ENCODE measurements around the gene LPCAT1.
"Not testable (repeated sequence)": the region's sequence is repeated elsewhere in the genome, so short reads cannot be mapped to it uniquely, and the experiment has no call there.

DNA sequence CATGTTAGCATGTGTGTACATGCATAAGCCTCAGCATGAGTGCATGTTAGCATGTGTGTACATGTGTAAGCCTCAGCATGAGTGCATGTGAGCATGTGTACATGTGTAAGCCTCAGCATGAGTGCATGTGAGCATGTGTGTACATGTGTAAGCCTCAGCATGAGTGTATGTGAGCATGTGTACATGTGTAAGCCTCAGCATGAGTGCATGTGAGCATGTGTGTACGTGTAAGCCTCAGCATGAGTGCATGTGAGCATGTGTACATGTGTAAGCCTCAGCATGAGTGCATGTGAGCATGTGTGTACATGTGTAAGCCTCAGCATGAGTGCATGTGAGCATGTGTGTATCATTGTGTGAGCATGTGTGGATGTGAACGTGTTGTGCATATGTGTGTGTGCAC, 64.3 kb downstream of the LPCAT1 start:
- TF ChIP-seq, protein P1, sequence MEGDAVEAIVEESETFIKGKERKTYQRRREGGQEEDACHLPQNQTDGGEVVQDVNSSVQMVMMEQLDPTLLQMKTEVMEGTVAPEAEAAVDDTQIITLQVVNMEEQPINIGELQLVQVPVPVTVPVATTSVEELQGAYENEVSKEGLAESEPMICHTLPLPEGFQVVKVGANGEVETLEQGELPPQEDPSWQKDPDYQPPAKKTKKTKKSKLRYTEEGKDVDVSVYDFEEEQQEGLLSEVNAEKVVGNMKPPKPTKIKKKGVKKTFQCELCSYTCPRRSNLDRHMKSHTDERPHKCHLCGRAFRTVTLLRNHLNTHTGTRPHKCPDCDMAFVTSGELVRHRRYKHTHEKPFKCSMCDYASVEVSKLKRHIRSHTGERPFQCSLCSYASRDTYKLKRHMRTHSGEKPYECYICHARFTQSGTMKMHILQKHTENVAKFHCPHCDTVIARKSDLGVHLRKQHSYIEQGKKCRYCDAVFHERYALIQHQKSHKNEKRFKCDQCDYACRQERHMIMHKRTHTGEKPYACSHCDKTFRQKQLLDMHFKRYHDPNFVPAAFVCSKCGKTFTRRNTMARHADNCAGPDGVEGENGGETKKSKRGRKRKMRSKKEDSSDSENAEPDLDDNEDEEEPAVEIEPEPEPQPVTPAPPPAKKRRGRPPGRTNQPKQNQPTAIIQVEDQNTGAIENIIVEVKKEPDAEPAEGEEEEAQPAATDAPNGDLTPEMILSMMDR (IDR thresholded peaks at IDR 0.05) = not testable (repeated sequence)
- TF ChIP-seq POLR2AphosphoS5, TCF7L2 (IDR thresholded peaks at IDR 0.05; ENCODE audit: low read depth, low read length): not testable (repeated sequence)

All from Panc1 (cell line).